Chondrocyte (in vitro differentiated cells): Measurements from ENCODE around the gene RAMACL. TPM values are rescaled to one million over a fixed set of nuclear protein-coding genes. Genes with fewer than 3 reads are reported as not detected.
"Not testable (repeated sequence)": the region's sequence is repeated elsewhere in the genome, so short reads cannot be mapped to it uniquely, and the experiment has no call there.

Experiments
- DNase-seq: peaks from one replicate; pipeline ENCODE4 v3.0.0; 2021; ENCODE audit warnings: mixed read lengths, low spot score
- H3K27ac Mint-ChIP-seq: one replicate; pipeline ENCODE4 v1.8.0; 2021; ENCODE audit warnings: mild to moderate bottlenecking, moderate library complexity, mixed read lengths; ENCODE audit not compliant: unreplicated experiment
- H3K27me3 Mint-ChIP-seq: 2 replicates; pipeline ENCODE4 v1.8.0; 2021; ENCODE audit warnings: low read depth, mixed read lengths
- H3K36me3 Mint-ChIP-seq: 2 replicates; pipeline ENCODE4 v1.8.0; 2021; ENCODE audit warnings: low read depth, mixed read lengths
- H3K4me1 Mint-ChIP-seq: 2 replicates; pipeline ENCODE4 v1.8.0; 2021; ENCODE audit warnings: low read depth, mild to moderate bottlenecking, mixed read lengths
- H3K4me3 Mint-ChIP-seq: one replicate; pipeline ENCODE4 v1.8.0; 2021; ENCODE audit warnings: mild to moderate bottlenecking, moderate library complexity, mixed read lengths; ENCODE audit not compliant: unreplicated experiment
- H3K9me3 Mint-ChIP-seq: 2 replicates; pipeline ENCODE4 v1.8.0; 2021; ENCODE audit warnings: low read depth, mixed read lengths
- total RNA-seq: library from RNA; stranded (reverse); gene quantifications from 3 replicates; pipeline ENCODE4 v1.2.1, GENCODE V29; 2021
- TF ChIP-seq, protein P1 (sequence below): fragments of 200-600 bp; sonication (generic); IDR thresholded peaks from 2 replicates; pipeline ENCODE4 v1.5.0; 2021; ENCODE audit warnings: antibody characterized with exemption, mild to moderate bottlenecking, moderate library complexity

RAMACL gene
- total RNA-seq, 1 donor from 2014 or later = 1.7 TPM

GRCh38 chr6:166584155-166584554 lies 2.3 kb downstream of the RAMACL start:
- peak overlapping the region; percentile 89 for H3K27ac Mint-ChIP-seq
- H3K9me3 Mint-ChIP-seq = no peaks in the 10 kb centered on the region
- H3K36me3 Mint-ChIP-seq = no peaks in the 10 kb centered on the region

GRCh38 chr6:166583230-166583965 lies 3.1 kb downstream of the RAMACL start:
- no peaks in the 10 kb centered on the region for H3K27me3 Mint-ChIP-seq
- H3K27ac Mint-ChIP-seq = no peak overlapping the region
- H3K4me1 Mint-ChIP-seq = peaks cover 71% of the 10 kb centered on the region
- no peaks in the 10 kb centered on the region for H3K36me3 Mint-ChIP-seq
- DNase-seq = no peak
- H3K9me3 Mint-ChIP-seq = no peaks in the 10 kb centered on the region
- TF ChIP-seq, protein P1, sequence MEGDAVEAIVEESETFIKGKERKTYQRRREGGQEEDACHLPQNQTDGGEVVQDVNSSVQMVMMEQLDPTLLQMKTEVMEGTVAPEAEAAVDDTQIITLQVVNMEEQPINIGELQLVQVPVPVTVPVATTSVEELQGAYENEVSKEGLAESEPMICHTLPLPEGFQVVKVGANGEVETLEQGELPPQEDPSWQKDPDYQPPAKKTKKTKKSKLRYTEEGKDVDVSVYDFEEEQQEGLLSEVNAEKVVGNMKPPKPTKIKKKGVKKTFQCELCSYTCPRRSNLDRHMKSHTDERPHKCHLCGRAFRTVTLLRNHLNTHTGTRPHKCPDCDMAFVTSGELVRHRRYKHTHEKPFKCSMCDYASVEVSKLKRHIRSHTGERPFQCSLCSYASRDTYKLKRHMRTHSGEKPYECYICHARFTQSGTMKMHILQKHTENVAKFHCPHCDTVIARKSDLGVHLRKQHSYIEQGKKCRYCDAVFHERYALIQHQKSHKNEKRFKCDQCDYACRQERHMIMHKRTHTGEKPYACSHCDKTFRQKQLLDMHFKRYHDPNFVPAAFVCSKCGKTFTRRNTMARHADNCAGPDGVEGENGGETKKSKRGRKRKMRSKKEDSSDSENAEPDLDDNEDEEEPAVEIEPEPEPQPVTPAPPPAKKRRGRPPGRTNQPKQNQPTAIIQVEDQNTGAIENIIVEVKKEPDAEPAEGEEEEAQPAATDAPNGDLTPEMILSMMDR = no peak
- no peak overlapping the region for H3K4me3 Mint-ChIP-seq

More at GRCh38 chr6:166584155-166584554, 2.3 kb downstream of the RAMACL start:
- H3K4me3 Mint-ChIP-seq = no peak overlapping the region
- peaks cover 71% of the 10 kb centered on the region for H3K4me1 Mint-ChIP-seq
- DNase-seq = no peak
- no peaks in the 10 kb centered on the region for H3K27me3 Mint-ChIP-seq
- TF ChIP-seq, protein P1 = no peak

DNA sequence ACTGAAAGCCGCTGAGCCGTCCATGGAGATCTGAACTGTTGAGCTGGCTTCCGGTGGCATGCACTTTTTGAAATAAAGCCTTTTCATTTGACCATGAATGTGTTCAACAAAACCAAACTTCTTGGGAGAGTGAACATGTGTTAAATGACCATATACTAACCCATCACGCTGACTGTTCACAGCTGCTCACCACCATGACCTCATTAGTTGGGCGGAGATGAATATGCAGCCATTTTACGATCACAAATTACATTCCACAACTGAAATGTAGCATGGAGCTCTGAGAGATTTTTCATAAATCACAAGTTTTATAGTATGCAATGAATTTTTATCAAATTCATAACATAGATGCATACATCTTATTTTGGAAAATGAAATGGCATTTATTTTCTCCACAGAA lies 4.2 kb downstream of the RAMACL start:
- TF ChIP-seq, protein P1 = no peak
- no peak for DNase-seq
- Mint-ChIP-seq H3K4me1 (peaks cover 59% of the 10 kb centered on the region), H3K36me3 (peaks cover 3% of the 10 kb centered on the region), H3K9me3 (no peaks in the 10 kb centered on the region), H3K27ac (no peak overlapping the region), H3K27me3 (no peaks in the 10 kb centered on the region), H3K4me3 (no peak overlapping the region)

GRCh38 chr6:166581801-166582200 lies 4.7 kb downstream of the RAMACL start:
- DNase-seq, H3K9me3 Mint-ChIP-seq, H3K4me3 Mint-ChIP-seq, H3K27me3 Mint-ChIP-seq, H3K36me3 Mint-ChIP-seq, H3K27ac Mint-ChIP-seq: not testable (repeated sequence)
- peaks cover 55% of the 10 kb centered on the region for H3K4me1 Mint-ChIP-seq

GRCh38 chr6:166581091-166581511 lies 5.4 kb downstream of the RAMACL start:
- Mint-ChIP-seq H3K36me3 (peaks cover 8% of the 10 kb centered on the region), H3K4me1 (peaks cover 48% of the 10 kb centered on the region), H3K27me3 (no peaks in the 10 kb centered on the region), H3K9me3 (peaks cover 5% of the 10 kb centered on the region), H3K4me3 (no peak overlapping the region), H3K27ac (peak overlapping the region; percentile 66)
- DNase-seq = no peak
- TF ChIP-seq, protein P1 = no peak
